HG03432 (cell line): ENCODE data around the gene ADH4.
"Not testable (repeated sequence)": the region's sequence is repeated elsewhere in the genome, so short reads cannot be mapped to it uniquely, and the experiment has no call there.

Experiments
- ATAC-seq: cut with Tn5 transposase; IDR thresholded peaks from one replicate; pipeline ENCODE4 v1.9.1; 2021; ENCODE audit warnings: mild to moderate bottlenecking, moderate library complexity; ENCODE audit not compliant: unreplicated experiment

Gene ADH4

GRCh38 chr4:99084595-99084994 is 59.5 kb downstream of the ADH4 start:
- no peak for ATAC-seq

- no peak for ATAC-seq
These were observed 61.9 kb downstream of the ADH4 start for GRCh38 chr4:99082192-99082591.

- ATAC-seq = not testable (repeated sequence)
These were observed 63.2 kb downstream of the ADH4 start for GRCh38 chr4:99080869-99081268.

GRCh38 chr4:99079625-99080295 is 64.3 kb downstream of the ADH4 start:
- no peak for ATAC-seq

GRCh38 chr4:99078931-99079624 is 65.0 kb downstream of the ADH4 start:
- no peak for ATAC-seq

- ATAC-seq = no peak
These were observed 65.8 kb downstream of the ADH4 start for GRCh38 chr4:99078336-99078735.

GRCh38 chr4:99077177-99077576 is 66.9 kb downstream of the ADH4 start:
- ATAC-seq = no peak

- ATAC-seq = no peak
These were observed 67.7 kb downstream of the ADH4 start for GRCh38 chr4:99076292-99076976.

GRCh38 chr4:99074816-99075215 is 69.3 kb downstream of the ADH4 start:
- no peak for ATAC-seq
